Measurements from ENCODE around the gene PDZD2. TPM values are rescaled to one million over a fixed set of nuclear protein-coding genes. Genes with fewer than 3 reads are reported as not detected.

The PDZD2 gene
- polyA plus RNA-seq, 3 donors, result 0.10 TPM; not detected in 2

DNA sequence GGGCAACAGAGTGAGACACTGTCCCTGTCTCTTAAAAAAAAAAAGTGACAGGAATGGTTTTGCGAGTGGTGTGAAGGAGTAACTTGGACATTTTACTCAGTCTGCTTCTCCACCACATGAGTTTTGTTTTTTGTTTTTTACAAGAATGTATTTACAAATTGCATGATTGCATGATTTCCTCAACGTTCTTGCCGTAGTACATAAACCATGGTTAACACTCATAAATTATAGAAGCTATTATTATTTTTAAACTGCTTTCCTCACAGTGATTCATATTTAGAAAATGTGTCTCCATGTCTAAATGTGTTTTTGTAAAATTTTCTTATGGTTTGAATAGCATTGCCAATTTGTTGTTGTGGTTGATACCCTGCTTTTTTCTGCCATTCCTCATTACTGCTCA lies 315.2 kb downstream of the PDZD2 start:
- peaks cover 0 to 7% (median 3%) of the 10 kb centered on the region in 7 donors for H3K9me3 Mint-ChIP-seq
- no peaks in the 10 kb centered on the region for H3K36me3 ChIP-seq (replicated peaks in 1 of 2; ENCODE audit: control insufficient read depth in 1 of 2, insufficient read depth in 2 of 2, low read length in 2 of 2)
- no peak overlapping the region for H3K4me3 Mint-ChIP-seq
- H3K4me3 ChIP-seq (replicated peaks in 1 of 3; ENCODE audit: low read depth in 2 of 3, low read length in 3 of 3), result no peak overlapping the region
- H3K27me3 ChIP-seq (ENCODE audit: control insufficient read depth in 2 of 2, insufficient read depth in 2 of 2, low read length in 2 of 2), result no peaks in the 10 kb centered on the region
- no peak for DNase-seq
- H3K27me3 Mint-ChIP-seq (ENCODE audit: low read depth in 3 of 3), result peaks cover 0 to 3% (median 2%) of the 10 kb centered on the region in 3 donors
- no peak overlapping the region for H3K4me2 ChIP-seq (replicated peaks; ENCODE audit: extremely low read depth, low read length, poor library complexity, severe bottlenecking)
- no peaks in the 10 kb centered on the region for H3K79me2 ChIP-seq (ENCODE audit: insufficient read depth, low read length)
- H3K36me3 Mint-ChIP-seq, result no peaks in the 10 kb centered on the region
- no peak overlapping the region for H3K27ac Mint-ChIP-seq
- no peak overlapping the region for H3K27ac ChIP-seq (ENCODE audit: low read depth in 1 of 2, low read length in 2 of 2)
- no peak overlapping the region for H3K9ac ChIP-seq (ENCODE audit: insufficient read depth, low read length, poor library complexity, severe bottlenecking)
- intact Hi-C loops (cut with micrococcal nuclease), result no loop called here
- H2AFZ ChIP-seq (ENCODE audit: insufficient read depth, low read depth, low read length, poor library complexity, severe bottlenecking), result no peak overlapping the region
- H4K20me1 ChIP-seq (ENCODE audit: insufficient read depth, low read length), result no peaks in the 10 kb centered on the region
- TF ChIP-seq CTCF (IDR thresholded peaks at IDR 0.05), result no peak
- H3K4me1 ChIP-seq (ENCODE audit: control insufficient read depth in 1 of 2, insufficient read depth in 2 of 2, low read length in 2 of 2), result no peaks in the 10 kb centered on the region
- no peaks in the 10 kb centered on the region for H3K4me1 Mint-ChIP-seq
- no CpG with 5 or more reads among the region's 3 CpGs for WGBS (ENCODE audit: insufficient coverage)
- no peaks in the 10 kb centered on the region for H3K9me3 ChIP-seq (replicated peaks in 1 of 2; ENCODE audit: control insufficient read depth in 1 of 2, insufficient read depth in 1 of 2, low read length in 2 of 2)

- Histone ChIP-seq H3K9me3 (replicated peaks in 1 of 2; ENCODE audit: control insufficient read depth in 1 of 2, insufficient read depth in 1 of 2, low read length in 2 of 2) (no peaks in the 10 kb centered on the region), H4K20me1 (ENCODE audit: insufficient read depth, low read length) (no peaks in the 10 kb centered on the region), H3K27me3 (ENCODE audit: control insufficient read depth in 2 of 2, insufficient read depth in 2 of 2, low read length in 2 of 2) (no peaks in the 10 kb centered on the region), H3K79me2 (ENCODE audit: insufficient read depth, low read length) (no peaks in the 10 kb centered on the region), H2AFZ (ENCODE audit: insufficient read depth, low read depth, low read length, poor library complexity, severe bottlenecking) (no peak overlapping the region), H3K9ac (ENCODE audit: insufficient read depth, low read length, poor library complexity, severe bottlenecking) (no peak overlapping the region), H3K4me2 (replicated peaks; ENCODE audit: extremely low read depth, low read length, poor library complexity, severe bottlenecking) (no peak overlapping the region), H3K36me3 (replicated peaks in 1 of 2; ENCODE audit: control insufficient read depth in 1 of 2, insufficient read depth in 2 of 2, low read length in 2 of 2) (no peaks in the 10 kb centered on the region), H3K4me1 (ENCODE audit: control insufficient read depth in 1 of 2, insufficient read depth in 2 of 2, low read length in 2 of 2) (no peaks in the 10 kb centered on the region), H3K4me3 (replicated peaks in 1 of 3; ENCODE audit: low read depth in 2 of 3, low read length in 3 of 3) (no peak overlapping the region), H3K27ac (ENCODE audit: low read depth in 1 of 2, low read length in 2 of 2) (no peak overlapping the region)
- 100% methylated on average over 3 of the region's 9 CpGs for WGBS (ENCODE audit: insufficient coverage)
- H3K4me1 Mint-ChIP-seq, result no peaks in the 10 kb centered on the region
- no peak overlapping the region for H3K4me3 Mint-ChIP-seq
- peaks cover 0 to 5% (median 1%) of the 10 kb centered on the region in 7 donors for H3K9me3 Mint-ChIP-seq
- no peak for TF ChIP-seq CTCF (IDR thresholded peaks at IDR 0.05)
- intact Hi-C loops (cut with micrococcal nuclease), result no loop called here
- H3K27me3 Mint-ChIP-seq (ENCODE audit: low read depth in 3 of 3), result peaks cover 0 to 3% (median 3%) of the 10 kb centered on the region in 3 donors
- H3K36me3 Mint-ChIP-seq, result no peaks in the 10 kb centered on the region
- H3K27ac Mint-ChIP-seq, result no peak overlapping the region
- DNase-seq, result no peak
Observed at GRCh38 chr5:31957151-31957550, 318.2 kb downstream of the PDZD2 start.

Data from CD14-positive monocyte (primary cell).